Measurements from ENCODE around the gene MAP2K1.
A peak's percentile ranks its signal among the peaks of the same experiment; 100 is the strongest.
"Not testable (repeated sequence)": the region's sequence is repeated elsewhere in the genome, so short reads cannot be mapped to it uniquely, and the experiment has no call there.

The MAP2K1 gene

GRCh38 chr15:66386204-66387123 lies at the start of gene MAP2K1:
MAP2K1 (plus strand) TSS chr15:66386912; CDS start chr15:66387348, 436 bp downstream.
- DNase-seq (ENCODE audit: low spot score), result peak; percentile 97

GRCh38 chr15:66348530-66348929 lies 38.2 kb upstream of the MAP2K1 start:
- DNase-seq (ENCODE audit: low spot score), result not testable (repeated sequence)

- DNase-seq (ENCODE audit: low spot score), result no peak
Measured at GRCh38 chr15:66356077-66356358, 30.7 kb upstream of the MAP2K1 start.

GRCh38 chr15:66356359-66357236 lies 30.1 kb upstream of the MAP2K1 start, which contains the start of gene TIPIN:
TIPIN (minus strand) TSS chr15:66356685; CDS start chr15:66352947, 3,738 bp downstream.
- peak; percentile 97 for DNase-seq (ENCODE audit: low spot score)

- DNase-seq (ENCODE audit: low spot score), result no peak
Measured at GRCh38 chr15:66359740-66360139, 27.0 kb upstream of the MAP2K1 start.

- DNase-seq (ENCODE audit: low spot score), result not testable (repeated sequence)
Measured at GRCh38 chr15:66361745-66362460, 24.8 kb upstream of the MAP2K1 start.

- DNase-seq (ENCODE audit: low spot score), result no peak
Measured at GRCh38 chr15:66362776-66363175, 23.9 kb upstream of the MAP2K1 start.

- DNase-seq (ENCODE audit: low spot score), result no peak
Measured at GRCh38 chr15:66364944-66365528, 21.7 kb upstream of the MAP2K1 start.

GRCh38 chr15:66369773-66370651 lies 16.7 kb upstream of the MAP2K1 start:
- peak; percentile 18 for DNase-seq (ENCODE audit: low spot score)

- DNase-seq (ENCODE audit: low spot score), result no peak
Measured at GRCh38 chr15:66374179-66374578, 12.5 kb upstream of the MAP2K1 start.

- no peak for DNase-seq (ENCODE audit: low spot score)
Measured at GRCh38 chr15:66378814-66379430, 7.8 kb upstream of the MAP2K1 start.

GRCh38 chr15:66381376-66381775 lies 5.3 kb upstream of the MAP2K1 start:
- DNase-seq (ENCODE audit: low spot score), result not testable (repeated sequence)

GRCh38 chr15:66387163-66388042 lies 691 bp downstream of the MAP2K1 start:
- peak; percentile 77 for DNase-seq (ENCODE audit: low spot score)

- no peak for DNase-seq (ENCODE audit: low spot score)
Measured at GRCh38 chr15:66388043-66388363, 1.3 kb downstream of the MAP2K1 start.

- DNase-seq (ENCODE audit: low spot score), result no peak
Measured at GRCh38 chr15:66388576-66388975, 1.9 kb downstream of the MAP2K1 start.

GRCh38 chr15:66389098-66389858 lies 2.6 kb downstream of the MAP2K1 start:
- DNase-seq (ENCODE audit: low spot score), result peak; percentile 24

GRCh38 chr15:66389859-66390381 lies 3.2 kb downstream of the MAP2K1 start:
- no peak for DNase-seq (ENCODE audit: low spot score)

GRCh38 chr15:66390678-66391077 lies 4.0 kb downstream of the MAP2K1 start:
- peak; percentile 47 for DNase-seq (ENCODE audit: low spot score)
